ELR (cell line): ENCODE data around the gene NEDD9.

Source experiments
- DNase-seq: peaks from one replicate; pipeline ENCODE4 v3.0.0-alpha.2; 2015; ENCODE audit warnings: low read depth

NEDD9 gene

GRCh38 chr6:11260249-11261038, 28.0 kb upstream of the NEDD9 start:
- no peak for DNase-seq

- DNase-seq = peak; percentile 7
Observed at GRCh38 chr6:11258260-11259237, 26.1 kb upstream of the NEDD9 start.

- DNase-seq = no peak
Observed at GRCh38 chr6:11255610-11256009, 23.1 kb upstream of the NEDD9 start.

GRCh38 chr6:11253594-11253993, 21.1 kb upstream of the NEDD9 start:
- no peak for DNase-seq

- peak; percentile 53 for DNase-seq
Observed at GRCh38 chr6:11251553-11252360, 19.3 kb upstream of the NEDD9 start.

- no peak for DNase-seq
Observed at GRCh38 chr6:11250108-11250507, 17.6 kb upstream of the NEDD9 start.

GRCh38 chr6:11248974-11249761, 16.7 kb upstream of the NEDD9 start:
- peak; percentile 22 for DNase-seq

- DNase-seq = no peak
Observed at GRCh38 chr6:11246722-11247121, 14.3 kb upstream of the NEDD9 start.

- DNase-seq = no peak
Observed at GRCh38 chr6:11245381-11246256, 13.2 kb upstream of the NEDD9 start.

GRCh38 chr6:11244387-11245126, 12.1 kb upstream of the NEDD9 start:
- no peak for DNase-seq

- DNase-seq = no peak
Observed at GRCh38 chr6:11243861-11244260, 11.4 kb upstream of the NEDD9 start.

GRCh38 chr6:11242711-11243110, 10.2 kb upstream of the NEDD9 start:
- no peak for DNase-seq

GRCh38 chr6:11241793-11242201, 9.3 kb upstream of the NEDD9 start:
- no peak for DNase-seq

- DNase-seq = no peak
Observed at GRCh38 chr6:11241154-11241792, 8.8 kb upstream of the NEDD9 start.

- no peak for DNase-seq
Observed at GRCh38 chr6:11237956-11238355, 5.5 kb upstream of the NEDD9 start.

- DNase-seq = no peak
Observed at GRCh38 chr6:11237428-11237827, 5.0 kb upstream of the NEDD9 start.

- no peak for DNase-seq
Observed at GRCh38 chr6:11236915-11237314, 4.4 kb upstream of the NEDD9 start.

GRCh38 chr6:11236076-11236750, 3.7 kb upstream of the NEDD9 start:
- no peak for DNase-seq

GRCh38 chr6:11235062-11235461, 2.6 kb upstream of the NEDD9 start:
- DNase-seq = no peak
